Glutamatergic neuron (in vitro differentiated cells): ENCODE results near the gene BEX4. TPM values are rescaled to one million over a fixed set of nuclear protein-coding genes. Genes with fewer than 3 reads are reported as not detected.
"Not testable (repeated sequence)": the region's sequence is repeated elsewhere in the genome, so short reads cannot be mapped to it uniquely, and the experiment has no call there.

Experiments used
- DNase-seq: peaks from one replicate; pipeline ENCODE4 v3.0.0; 2022
- H3K27ac Mint-ChIP-seq: one replicate; pipeline ENCODE4 v1.8.0; 2020; ENCODE audit warnings: mild to moderate bottlenecking, mixed read lengths, inconsistent platforms; ENCODE audit not compliant: unreplicated experiment
- H3K27me3 Mint-ChIP-seq: one replicate; pipeline ENCODE4 v1.8.0; 2020; ENCODE audit warnings: mild to moderate bottlenecking, moderate library complexity, mixed read lengths, inconsistent platforms; ENCODE audit not compliant: unreplicated experiment
- H3K36me3 Mint-ChIP-seq: one replicate; pipeline ENCODE4 v1.8.0; 2020; ENCODE audit warnings: mild to moderate bottlenecking, mixed read lengths, inconsistent platforms; ENCODE audit not compliant: unreplicated experiment
- H3K4me1 Mint-ChIP-seq: one replicate; pipeline ENCODE4 v1.8.0; 2020; ENCODE audit warnings: mild to moderate bottlenecking, low read depth, mixed read lengths, inconsistent platforms; ENCODE audit not compliant: unreplicated experiment
- H3K4me3 Mint-ChIP-seq: one replicate; pipeline ENCODE4 v1.8.0; 2020; ENCODE audit warnings: mild to moderate bottlenecking, mixed read lengths, inconsistent platforms; ENCODE audit not compliant: unreplicated experiment
- H3K9me3 Mint-ChIP-seq: one replicate; pipeline ENCODE4 v1.8.0; 2020; ENCODE audit warnings: mild to moderate bottlenecking, moderate library complexity, mixed read lengths, inconsistent platforms; ENCODE audit not compliant: unreplicated experiment
- long read RNA-seq: library from polyadenylated mRNA; unstranded; transcript quantifications from one replicate; pipeline ENCODE4 v2.0.0, GENCODE V29; 2020; ENCODE audit not compliant: unreplicated experiment
- total RNA-seq: library from RNA; stranded (reverse); fragmentation: NEBNext Ultra II Directional; extraction: Animal tissue kit (Norgen Biotek cat#: 25700); gene quantifications from one replicate; pipeline ENCODE4 v1.2.1, GENCODE V29; 2021; ENCODE audit not compliant: unreplicated experiment
- TF ChIP-seq, protein P1 (sequence below): fragments of 200-600 bp; sonication (generic); IDR thresholded peaks from one replicate; pipeline ENCODE4 v1.5.0; 2021; ENCODE audit not compliant: partially characterized antibody, unreplicated experiment

Gene BEX4, protein sequence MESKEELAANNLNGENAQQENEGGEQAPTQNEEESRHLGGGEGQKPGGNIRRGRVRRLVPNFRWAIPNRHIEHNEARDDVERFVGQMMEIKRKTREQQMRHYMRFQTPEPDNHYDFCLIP
- 82.5 TPM for total RNA-seq
- long read RNA-seq, transcript BEX4-201 (2 exons, 1,066 nt) = minor isoform, 14 of 154 reads
- long read RNA-seq, transcript BEX4-202 (3 exons, 1,328 nt) = major isoform, 136 of 154 reads
- long read RNA-seq, partial matches to known transcripts = 1 of 154 reads
- long read RNA-seq, other reads (novel, unspliced or antisense) = 3 of 154 reads

DNA sequence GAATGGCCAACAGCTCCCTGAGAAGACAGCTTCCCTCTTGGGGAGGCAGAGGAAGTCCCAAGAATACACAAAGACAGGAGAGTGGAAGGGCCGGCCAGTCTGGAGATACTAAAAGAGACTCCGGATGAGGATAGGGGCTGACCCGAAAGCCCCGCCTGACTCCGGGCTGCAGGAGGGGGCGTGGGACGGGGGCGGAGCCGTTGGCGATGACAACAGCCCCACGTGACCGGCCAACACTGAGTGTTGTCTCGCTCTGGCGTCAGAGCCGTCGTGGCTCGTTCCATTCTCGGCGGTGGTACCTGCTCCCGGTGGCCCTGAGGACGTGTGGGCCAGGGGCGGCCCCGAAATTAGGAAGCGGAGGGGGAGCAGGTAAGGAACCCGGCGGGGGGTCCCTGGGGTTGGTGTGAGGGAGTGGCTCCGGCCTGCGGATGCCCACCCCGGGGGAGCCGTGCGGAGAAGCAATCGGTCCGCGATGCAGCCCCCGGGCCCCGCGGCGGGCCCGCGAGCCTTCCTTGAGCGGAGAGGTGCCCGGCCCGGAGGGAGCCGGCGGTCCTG is at the start of gene BEX4:
Gene BEX4, plus strand, starts transcription at position 239 of the 555 bp plus-strand sequence. CDS start 1,046 bp downstream, outside the sequence.
- peaks cover 2% of the 10 kb centered on the region for H3K9me3 Mint-ChIP-seq
- peak; percentile 88 for DNase-seq
- peak within 1 kb of the TSS; percentile 94 for H3K27ac Mint-ChIP-seq
- peak within 1 kb of the TSS; percentile 93 for H3K4me3 Mint-ChIP-seq
- TF ChIP-seq, protein P1, sequence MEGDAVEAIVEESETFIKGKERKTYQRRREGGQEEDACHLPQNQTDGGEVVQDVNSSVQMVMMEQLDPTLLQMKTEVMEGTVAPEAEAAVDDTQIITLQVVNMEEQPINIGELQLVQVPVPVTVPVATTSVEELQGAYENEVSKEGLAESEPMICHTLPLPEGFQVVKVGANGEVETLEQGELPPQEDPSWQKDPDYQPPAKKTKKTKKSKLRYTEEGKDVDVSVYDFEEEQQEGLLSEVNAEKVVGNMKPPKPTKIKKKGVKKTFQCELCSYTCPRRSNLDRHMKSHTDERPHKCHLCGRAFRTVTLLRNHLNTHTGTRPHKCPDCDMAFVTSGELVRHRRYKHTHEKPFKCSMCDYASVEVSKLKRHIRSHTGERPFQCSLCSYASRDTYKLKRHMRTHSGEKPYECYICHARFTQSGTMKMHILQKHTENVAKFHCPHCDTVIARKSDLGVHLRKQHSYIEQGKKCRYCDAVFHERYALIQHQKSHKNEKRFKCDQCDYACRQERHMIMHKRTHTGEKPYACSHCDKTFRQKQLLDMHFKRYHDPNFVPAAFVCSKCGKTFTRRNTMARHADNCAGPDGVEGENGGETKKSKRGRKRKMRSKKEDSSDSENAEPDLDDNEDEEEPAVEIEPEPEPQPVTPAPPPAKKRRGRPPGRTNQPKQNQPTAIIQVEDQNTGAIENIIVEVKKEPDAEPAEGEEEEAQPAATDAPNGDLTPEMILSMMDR = no peak
- no peaks in the 10 kb centered on the region for H3K27me3 Mint-ChIP-seq
- H3K36me3 Mint-ChIP-seq = no peaks in the 10 kb centered on the region
- H3K4me1 Mint-ChIP-seq = peaks cover 3% of the 10 kb centered on the region

DNA sequence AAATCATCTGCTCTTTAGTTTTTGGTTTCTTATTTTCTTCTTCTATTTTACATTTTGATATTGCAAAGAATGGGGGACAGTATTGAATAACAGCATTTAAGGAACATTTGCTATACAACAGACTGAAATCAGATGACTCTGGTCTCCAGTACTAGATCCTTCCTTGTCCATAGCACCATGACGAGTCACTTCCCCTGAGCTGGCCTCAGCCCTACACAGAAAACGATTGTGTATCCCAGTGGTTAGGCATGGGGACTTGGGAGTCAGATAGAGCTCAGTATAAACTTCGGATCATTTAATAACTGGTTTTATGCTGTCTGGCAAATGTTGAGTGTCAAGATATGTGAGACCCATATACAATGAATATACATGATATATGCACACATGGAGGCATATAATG is 44.7 kb upstream of the BEX4 start:
- no peak overlapping the region for H3K27ac Mint-ChIP-seq
- H3K27me3 Mint-ChIP-seq = no peaks in the 10 kb centered on the region
- no peaks in the 10 kb centered on the region for H3K36me3 Mint-ChIP-seq
- H3K4me3 Mint-ChIP-seq = no peak overlapping the region
- no peak for DNase-seq
- no peaks in the 10 kb centered on the region for H3K4me1 Mint-ChIP-seq
- no peaks in the 10 kb centered on the region for H3K9me3 Mint-ChIP-seq
- TF ChIP-seq, protein P1 = no peak

DNA sequence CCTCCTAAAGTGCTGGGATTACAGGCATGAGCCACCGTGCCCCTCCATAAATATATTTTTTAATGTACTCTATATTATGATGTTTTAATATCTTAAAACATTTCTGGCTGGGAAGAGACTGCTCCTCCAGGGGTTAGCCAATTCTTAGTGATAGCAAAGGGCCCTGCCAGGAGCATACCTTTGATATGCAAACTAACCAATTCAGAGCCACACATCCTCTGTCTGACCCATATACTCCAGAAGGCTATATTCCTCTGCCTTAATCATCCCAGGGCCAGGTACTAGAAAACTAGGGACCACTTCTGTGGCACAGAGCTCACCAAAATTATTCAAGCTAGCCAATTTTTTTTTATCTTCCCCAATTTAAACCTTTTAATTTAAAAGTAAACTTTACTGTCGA is 43.6 kb upstream of the BEX4 start:
- H3K27me3 Mint-ChIP-seq = no peaks in the 10 kb centered on the region
- H3K36me3 Mint-ChIP-seq = no peaks in the 10 kb centered on the region
- H3K4me3 Mint-ChIP-seq = no peak overlapping the region
- DNase-seq = no peak
- TF ChIP-seq, protein P1 = no peak
- no peaks in the 10 kb centered on the region for H3K9me3 Mint-ChIP-seq
- no peaks in the 10 kb centered on the region for H3K4me1 Mint-ChIP-seq
- no peak overlapping the region for H3K27ac Mint-ChIP-seq

DNA sequence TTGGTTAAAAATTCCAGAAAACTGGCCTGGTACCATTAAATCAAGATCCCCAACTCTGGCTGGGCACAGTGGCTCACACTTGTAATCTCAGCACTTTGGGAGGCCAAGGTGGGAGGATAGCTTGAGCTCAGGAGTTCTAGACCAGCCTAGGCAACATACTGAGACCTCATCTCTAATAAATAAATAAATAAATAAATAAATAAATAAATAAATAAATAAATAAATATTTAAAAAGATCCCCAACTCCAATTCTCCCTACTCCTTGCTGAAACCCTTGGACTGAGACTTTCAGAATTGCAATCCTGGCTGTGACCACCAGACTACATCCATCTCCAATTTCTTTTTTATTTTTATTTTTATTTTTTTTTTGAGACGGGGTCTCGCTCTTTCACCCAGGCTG is 39.7 kb upstream of the BEX4 start:
- DNase-seq, H3K4me3 Mint-ChIP-seq, H3K9me3 Mint-ChIP-seq, H3K27ac Mint-ChIP-seq, H3K27me3 Mint-ChIP-seq, H3K36me3 Mint-ChIP-seq, H3K4me1 Mint-ChIP-seq: not testable (repeated sequence)

DNA sequence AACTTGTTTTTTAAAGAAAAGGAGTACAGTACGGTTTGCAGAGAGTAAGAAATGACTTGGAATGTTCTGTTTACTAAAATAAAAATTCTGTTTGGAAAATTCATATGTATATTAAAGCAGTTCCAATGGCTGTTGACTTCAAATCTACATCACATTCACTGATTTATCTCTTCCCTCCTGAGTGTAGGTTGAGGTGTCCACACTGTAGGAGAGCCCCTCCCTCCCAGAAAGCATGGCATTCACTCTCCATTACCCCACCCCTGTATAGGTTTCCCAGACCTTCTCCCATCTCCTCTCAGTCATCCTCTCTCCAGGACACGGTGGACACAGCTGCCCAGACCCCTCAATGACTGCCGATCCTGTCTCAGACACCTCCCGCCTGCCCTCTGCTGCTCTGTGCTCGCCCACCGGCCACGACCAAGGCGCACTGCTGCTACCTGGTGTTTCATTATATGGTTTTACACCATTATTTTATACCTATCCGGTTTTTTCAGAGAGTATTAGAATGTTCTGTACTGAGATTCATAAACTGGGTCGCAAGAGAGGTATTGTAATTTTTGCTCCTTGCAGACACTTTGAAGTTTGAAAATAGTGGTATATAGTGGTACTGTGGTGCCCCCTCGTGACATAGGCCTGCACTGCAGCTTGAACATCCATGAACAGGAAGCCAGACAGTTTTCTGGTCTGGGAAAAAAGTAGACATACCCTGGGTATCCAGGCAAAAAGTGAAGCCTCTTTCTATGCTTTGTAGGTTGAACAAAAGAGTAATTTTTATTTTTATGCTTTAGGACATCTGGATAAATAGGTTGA is 38.8 kb upstream of the BEX4 start:
- peak; percentile 72 for DNase-seq
- Mint-ChIP-seq H3K9me3 (no peaks in the 10 kb centered on the region), H3K27me3 (no peaks in the 10 kb centered on the region), H3K4me3 (peak overlapping the region; percentile 67), H3K36me3 (no peaks in the 10 kb centered on the region), H3K27ac (no peak overlapping the region), H3K4me1 (no peaks in the 10 kb centered on the region)
- TF ChIP-seq, protein P1 = peak; percentile 77
